Nephron (organoid): ENCODE data around the gene TUBA3C.

Source experiments
- H3K27ac Mint-ChIP-seq, 3 experiments: 2 replicates each; pipeline ENCODE4 v1.8.0; 2020; ENCODE audit warnings: mixed read lengths in 3 of 3, mild to moderate bottlenecking in 2 of 3, moderate library complexity in 1 of 3
- H3K27me3 Mint-ChIP-seq: 2 replicates; pipeline ENCODE4 v1.8.0; 2021; ENCODE audit warnings: low read depth, mild to moderate bottlenecking, moderate library complexity, mixed read lengths
- H3K36me3 Mint-ChIP-seq: 2 replicates; pipeline ENCODE4 v1.8.0; 2020; ENCODE audit warnings: low read depth, mixed read lengths
- H3K4me1 Mint-ChIP-seq: 2 replicates; pipeline ENCODE4 v1.8.0; 2020; ENCODE audit warnings: mixed read lengths
- H3K4me3 Mint-ChIP-seq, 3 experiments: 2 replicates each; pipeline ENCODE4 v1.8.0; 2020; ENCODE audit warnings: mild to moderate bottlenecking in 3 of 3, mixed read lengths in 3 of 3, moderate library complexity in 2 of 3
- H3K9me3 Mint-ChIP-seq: 2 replicates; pipeline ENCODE4 v1.8.0; 2020; ENCODE audit warnings: mixed read lengths
- CTCF ChIP-seq, 3 experiments: fragments of 200-600 bp; sonication (generic); IDR thresholded peaks; one replicate each; pipeline ENCODE4 v1.5.0; 2021; ENCODE audit warnings: antibody characterized with exemption in 3 of 3; ENCODE audit not compliant: unreplicated experiment in 3 of 3

TUBA3C gene

GRCh38 chr13:19151581-19152263, 29.9 kb downstream of the TUBA3C start:
- no peak overlapping the region for H3K27ac Mint-ChIP-seq
- peaks cover 51% of the 10 kb centered on the region for H3K9me3 Mint-ChIP-seq
- H3K36me3 Mint-ChIP-seq: no peaks in the 10 kb centered on the region
- TF ChIP-seq CTCF (IDR thresholded peaks at IDR 0.05; ENCODE audit: unreplicated experiment in 3 of 3): no peak
- H3K27me3 Mint-ChIP-seq: no peaks in the 10 kb centered on the region
- H3K4me1 Mint-ChIP-seq: no peaks in the 10 kb centered on the region
- H3K4me3 Mint-ChIP-seq: no peak overlapping the region

GRCh38 chr13:19150712-19151228, 30.9 kb downstream of the TUBA3C start:
- Mint-ChIP-seq H3K27ac (no peak overlapping the region), H3K9me3 (peaks cover 55% of the 10 kb centered on the region), H3K27me3 (no peaks in the 10 kb centered on the region), H3K4me1 (no peaks in the 10 kb centered on the region), H3K36me3 (no peaks in the 10 kb centered on the region), H3K4me3 (no peak overlapping the region)
- no peak for TF ChIP-seq CTCF (IDR thresholded peaks at IDR 0.05; ENCODE audit: unreplicated experiment in 3 of 3)

GRCh38 chr13:19150226-19150625, 31.4 kb downstream of the TUBA3C start:
- no peaks in the 10 kb centered on the region for H3K4me1 Mint-ChIP-seq
- H3K27me3 Mint-ChIP-seq: no peaks in the 10 kb centered on the region
- H3K27ac Mint-ChIP-seq: no peak overlapping the region
- TF ChIP-seq CTCF (IDR thresholded peaks at IDR 0.05; ENCODE audit: unreplicated experiment in 3 of 3): no peak
- no peaks in the 10 kb centered on the region for H3K36me3 Mint-ChIP-seq
- no peak overlapping the region for H3K4me3 Mint-ChIP-seq
- peaks cover 55% of the 10 kb centered on the region for H3K9me3 Mint-ChIP-seq

GRCh38 chr13:19148561-19148960, 33.1 kb downstream of the TUBA3C start:
- no peaks in the 10 kb centered on the region for H3K27me3 Mint-ChIP-seq
- H3K4me1 Mint-ChIP-seq: no peaks in the 10 kb centered on the region
- peaks cover 59% of the 10 kb centered on the region for H3K9me3 Mint-ChIP-seq
- no peaks in the 10 kb centered on the region for H3K36me3 Mint-ChIP-seq
- no peak overlapping the region for H3K27ac Mint-ChIP-seq
- TF ChIP-seq CTCF (IDR thresholded peaks at IDR 0.05; ENCODE audit: unreplicated experiment in 3 of 3): no peak
- H3K4me3 Mint-ChIP-seq: no peak overlapping the region
